Measurements from ENCODE around the gene NRXN3. TPM values are rescaled to one million over a fixed set of nuclear protein-coding genes. Genes with fewer than 3 reads are reported as not detected.

The NRXN3 gene
- total and polyA plus RNA-seq, 2 of the 13 experiments (the other 11 are each of a cell fraction or from before 2014, with no cell fraction given) = 0.03 TPM; not detected in 1

DNA sequence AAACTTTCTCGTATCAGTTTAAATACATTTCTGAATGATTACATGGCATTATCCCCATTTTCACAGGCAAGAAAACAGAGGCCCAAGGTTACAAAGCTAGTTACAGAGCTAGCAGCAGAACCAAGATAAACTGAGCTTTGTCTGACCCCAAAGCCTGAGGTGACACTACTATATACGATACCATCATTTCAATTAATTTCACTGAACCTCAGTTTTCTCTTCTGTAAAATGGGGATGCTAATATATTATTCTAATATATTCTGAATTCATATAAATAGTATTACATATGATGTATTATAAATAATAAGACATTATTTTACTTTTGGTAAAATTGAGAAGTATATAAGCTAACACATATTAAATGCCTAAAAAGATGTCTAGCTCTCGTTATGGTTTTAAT, 143.3 kb downstream of the NRXN3 start:
- WGBS (ENCODE audit: low lambda C conversion rate) = 3% methylated on average over 3 of the region's 3 CpGs
- no TSS peak for BruUV-seq (replicated peaks)
- Histone ChIP-seq H3K9me3 (ENCODE audit: low read length) (no peaks in the 10 kb centered on the region), H3K4me1 (ENCODE audit: insufficient read depth, low read length) (no peaks in the 10 kb centered on the region), H3K9ac (ENCODE audit: insufficient read depth, low read depth, low read length) (no peak overlapping the region), H3K36me3 (replicated peaks in 1 of 2; ENCODE audit: control insufficient read depth in 1 of 2, insufficient read depth in 2 of 2, low read length in 2 of 2) (no peaks in the 10 kb centered on the region), H3K27ac (ENCODE audit: extremely low read length, insufficient read depth, low read length) (no peak overlapping the region), H2AFZ (ENCODE audit: low read length) (no peak overlapping the region), H3K4me2 (ENCODE audit: low read depth, low read length) (no peak overlapping the region), H3K27me3 (ENCODE audit: control insufficient read depth in 1 of 2, insufficient read depth in 2 of 2, low read length in 2 of 2) (no peaks in the 10 kb centered on the region; a peak in 1 of 5 replicates), H3K79me2 (ENCODE audit: insufficient read depth, low read length) (no peaks in the 10 kb centered on the region), H4K20me1 (ENCODE audit: insufficient read depth, low read length) (no peaks in the 10 kb centered on the region), H3K4me3 (replicated peaks in 1 of 3; ENCODE audit: insufficient read depth in 1 of 3, low read depth in 2 of 3, low read length in 3 of 3) (no peak overlapping the region)
- DNase-seq (ENCODE audit: low spot score) (no peak), FAIRE-seq (no peak), ATAC-seq (no peak)
- intact Hi-C loops (cut with micrococcal nuclease; ENCODE audit: unreplicated experiment) (no loop called here), in situ Hi-C loops (cut with HindIII; ENCODE audit: extremely low pct_ligation_motif_present, low pct_unique_long_range_greater_than_20kb) (no loop called here)
- ChIA-PET POLR2A (no interaction called here), CTCF (ENCODE audit: low intra/inter-chr PET ratio, low total read pairs) (no interaction called here)
- TF ChIP-seq, protein P1, sequence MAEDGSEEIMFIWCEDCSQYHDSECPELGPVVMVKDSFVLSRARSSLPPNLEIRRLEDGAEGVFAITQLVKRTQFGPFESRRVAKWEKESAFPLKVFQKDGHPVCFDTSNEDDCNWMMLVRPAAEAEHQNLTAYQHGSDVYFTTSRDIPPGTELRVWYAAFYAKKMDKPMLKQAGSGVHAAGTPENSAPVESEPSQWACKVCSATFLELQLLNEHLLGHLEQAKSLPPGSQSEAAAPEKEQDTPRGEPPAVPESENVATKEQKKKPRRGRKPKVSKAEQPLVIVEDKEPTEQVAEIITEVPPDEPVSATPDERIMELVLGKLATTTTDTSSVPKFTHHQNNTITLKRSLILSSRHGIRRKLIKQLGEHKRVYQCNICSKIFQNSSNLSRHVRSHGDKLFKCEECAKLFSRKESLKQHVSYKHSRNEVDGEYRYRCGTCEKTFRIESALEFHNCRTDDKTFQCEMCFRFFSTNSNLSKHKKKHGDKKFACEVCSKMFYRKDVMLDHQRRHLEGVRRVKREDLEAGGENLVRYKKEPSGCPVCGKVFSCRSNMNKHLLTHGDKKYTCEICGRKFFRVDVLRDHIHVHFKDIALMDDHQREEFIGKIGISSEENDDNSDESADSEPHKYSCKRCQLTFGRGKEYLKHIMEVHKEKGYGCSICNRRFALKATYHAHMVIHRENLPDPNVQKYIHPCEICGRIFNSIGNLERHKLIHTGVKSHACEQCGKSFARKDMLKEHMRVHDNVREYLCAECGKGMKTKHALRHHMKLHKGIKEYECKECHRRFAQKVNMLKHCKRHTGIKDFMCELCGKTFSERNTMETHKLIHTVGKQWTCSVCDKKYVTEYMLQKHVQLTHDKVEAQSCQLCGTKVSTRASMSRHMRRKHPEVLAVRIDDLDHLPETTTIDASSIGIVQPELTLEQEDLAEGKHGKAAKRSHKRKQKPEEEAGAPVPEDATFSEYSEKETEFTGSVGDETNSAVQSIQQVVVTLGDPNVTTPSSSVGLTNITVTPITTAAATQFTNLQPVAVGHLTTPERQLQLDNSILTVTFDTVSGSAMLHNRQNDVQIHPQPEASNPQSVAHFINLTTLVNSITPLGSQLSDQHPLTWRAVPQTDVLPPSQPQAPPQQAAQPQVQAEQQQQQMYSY (CRISPR knock-in tag; IDR thresholded peaks at IDR 0.05) = no peak
- TF ChIP-seq, protein P2, sequence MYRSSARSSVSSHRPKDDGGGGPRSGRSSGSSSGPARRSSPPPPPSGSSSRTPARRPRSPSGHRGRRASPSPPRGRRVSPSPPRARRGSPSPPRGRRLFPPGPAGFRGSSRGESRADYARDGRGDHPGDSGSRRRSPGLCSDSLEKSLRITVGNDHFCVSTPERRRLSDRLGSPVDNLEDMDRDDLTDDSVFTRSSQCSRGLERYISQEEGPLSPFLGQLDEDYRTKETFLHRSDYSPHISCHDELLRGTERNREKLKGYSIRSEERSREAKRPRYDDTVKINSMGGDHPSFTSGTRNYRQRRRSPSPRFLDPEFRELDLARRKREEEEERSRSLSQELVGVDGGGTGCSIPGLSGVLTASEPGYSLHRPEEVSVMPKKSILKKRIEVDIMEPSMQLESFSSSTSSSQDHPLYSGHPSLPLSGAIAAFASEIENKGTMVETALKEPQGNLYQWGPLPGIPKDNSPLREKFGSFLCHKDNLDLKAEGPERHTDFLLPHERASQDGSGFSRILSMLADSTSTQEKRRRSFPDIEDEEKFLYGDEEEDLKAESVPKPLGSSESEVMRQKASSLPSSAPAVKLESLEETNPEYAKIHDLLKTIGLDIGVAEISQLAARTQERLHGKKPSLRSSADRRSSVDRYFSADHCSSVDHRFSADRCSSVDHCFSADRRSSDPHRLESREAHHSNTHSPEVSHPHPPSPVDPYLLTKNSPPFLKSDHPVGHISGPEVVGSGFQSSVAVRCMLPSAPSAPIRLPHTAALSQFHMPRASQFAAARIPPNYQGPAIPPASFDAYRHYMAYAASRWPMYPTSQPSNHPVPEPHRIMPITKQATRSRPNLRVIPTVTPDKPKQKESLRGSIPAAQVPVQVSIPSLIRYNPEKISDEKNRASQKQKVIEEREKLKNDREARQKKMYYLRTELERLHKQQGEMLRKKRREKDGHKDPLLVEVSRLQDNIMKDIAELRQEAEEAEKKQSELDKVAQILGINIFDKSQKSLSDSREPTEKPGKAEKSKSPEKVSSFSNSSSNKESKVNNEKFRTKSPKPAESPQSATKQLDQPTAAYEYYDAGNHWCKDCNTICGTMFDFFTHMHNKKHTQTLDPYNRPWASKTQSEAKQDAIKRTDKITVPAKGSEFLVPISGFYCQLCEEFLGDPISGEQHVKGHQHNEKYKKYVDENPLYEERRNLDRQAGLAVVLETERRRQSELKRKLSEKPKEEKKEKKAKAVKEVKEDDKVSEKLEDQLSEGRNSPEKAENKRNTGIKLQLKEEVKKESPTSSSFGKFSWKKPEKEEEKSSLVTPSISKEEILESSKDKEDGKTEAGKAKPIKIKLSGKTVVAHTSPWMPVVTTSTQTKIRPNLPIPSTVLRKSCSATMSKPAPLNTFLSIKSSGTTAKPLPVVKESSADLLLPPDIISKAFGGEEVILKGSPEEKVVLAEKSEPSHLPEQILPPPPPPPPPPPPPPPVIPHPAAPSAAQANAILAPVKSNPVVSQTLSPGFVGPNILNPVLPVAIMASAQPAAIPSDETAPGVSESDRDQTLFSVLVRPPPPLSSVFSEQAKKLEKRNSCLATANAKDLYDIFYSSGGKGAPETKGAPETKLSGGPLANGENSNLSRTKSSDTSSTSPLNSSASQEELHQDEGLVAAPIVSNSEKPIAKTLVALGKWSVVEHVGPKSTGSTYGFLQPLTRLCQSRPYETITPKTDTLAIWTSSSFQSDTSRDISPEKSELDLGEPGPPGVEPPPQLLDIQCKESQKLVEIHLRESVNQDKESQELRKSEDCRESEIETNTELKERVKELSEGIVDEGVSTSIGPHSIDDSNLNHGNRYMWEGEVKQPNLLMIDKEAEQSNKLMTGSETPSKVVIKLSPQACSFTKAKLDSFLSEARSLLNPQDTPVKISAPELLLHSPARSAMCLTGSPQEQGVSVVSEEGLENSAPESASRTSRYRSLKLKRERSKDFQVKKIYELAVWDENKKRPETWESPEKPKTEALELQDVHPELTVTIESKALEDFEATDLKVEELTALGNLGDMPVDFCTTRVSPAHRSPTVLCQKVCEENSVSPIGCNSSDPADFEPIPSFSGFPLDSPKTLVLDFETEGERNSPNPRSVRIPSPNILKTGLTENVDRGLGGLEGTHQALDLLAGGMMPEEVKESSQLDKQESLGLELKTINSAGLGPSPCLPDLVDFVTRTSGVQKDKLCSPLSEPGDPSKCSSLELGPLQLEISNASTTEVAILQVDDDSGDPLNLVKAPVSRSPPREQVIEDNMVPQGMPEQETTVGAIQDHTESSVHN (CRISPR knock-in tag; IDR thresholded peaks at IDR 0.05) = no peak
- TF ChIP-seq RXRA (CRISPR knock-in tag; IDR thresholded peaks at IDR 0.05) (no peak), AHR (CRISPR knock-in tag; IDR thresholded peaks at IDR 0.05) (no peak), ZFY (CRISPR knock-in tag; IDR thresholded peaks at IDR 0.05) (no peak), ZFP36L2 (CRISPR knock-in tag; IDR thresholded peaks at IDR 0.05) (no peak), CAMTA2 (CRISPR knock-in tag; IDR thresholded peaks at IDR 0.05; ENCODE audit: borderline replicate concordance) (no peak), ZMYM2 (CRISPR knock-in tag; IDR thresholded peaks at IDR 0.05) (no peak), ZBTB7A (CRISPR knock-in tag; IDR thresholded peaks at IDR 0.05) (no peak), NFE2L2 (IDR thresholded peaks at IDR 0.05; ENCODE audit: low read length) (no peak), SUZ12 (IDR thresholded peaks at IDR 0.05; ENCODE audit: low read depth, low read length) (no peak), ZNF546 (CRISPR knock-in tag; conservative IDR thresholded peaks at IDR 0.05) (no peak)
- TF ChIP-seq, protein P3, sequence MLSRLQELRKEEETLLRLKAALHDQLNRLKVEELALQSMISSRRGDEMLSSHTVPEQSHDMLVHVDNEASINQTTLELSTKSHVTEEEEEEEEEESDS (CRISPR knock-in tag; IDR thresholded peaks at IDR 0.05; ENCODE audit: borderline replicate concordance) = no peak

Measured in HepG2 (cell line).